CD4-positive, CD25-positive, alpha-beta regulatory T cell (primary cell): ENCODE data around the gene CP. TPM values are rescaled to one million over a fixed set of nuclear protein-coding genes. Genes with fewer than 3 reads are reported as not detected.

Source experiments
- ATAC-seq, 2 donors: fragments of 150-1000 bp; cut with Tn5 transposase; one replicate each; pipeline ENCODE4 v1.10.0; 2021; ENCODE audit warnings: low read depth in 2 of 2, moderate number of reproducible peaks in 2 of 2, moderate library complexity in 1 of 2
- DNase-seq, 3 donors: peaks; one replicate each; pipeline versions ENCODE4 v3.0.0 to v3.0.0-alpha.2; 2012 to 2022; ENCODE audit warnings: mixed read lengths in 1 of 3
- H3K27ac ChIP-seq: one replicate; pipeline ENCODE4 v1.7.0; 2013; ENCODE audit warnings: mild to moderate bottlenecking, low read length; ENCODE audit not compliant: insufficient read depth, poor library complexity, severe bottlenecking
- H3K27me3 ChIP-seq: one replicate; pipeline ENCODE4 v1.7.0; 2013; ENCODE audit warnings: low read length; ENCODE audit not compliant: control insufficient read depth, insufficient read depth
- H3K36me3 ChIP-seq: one replicate; pipeline ENCODE4 v1.7.0; 2013; ENCODE audit warnings: mild to moderate bottlenecking, low read length, moderate library complexity; ENCODE audit not compliant: control insufficient read depth, insufficient read depth
- H3K4me1 ChIP-seq: 2 replicates; pipeline ENCODE4 v1.7.0; 2013; ENCODE audit warnings: mild to moderate bottlenecking, low read length; ENCODE audit not compliant: insufficient read depth, control insufficient read depth, poor library complexity, severe bottlenecking
- H3K4me3 ChIP-seq: one replicate; pipeline ENCODE4 v1.7.0; 2013; ENCODE audit warnings: low read depth, mild to moderate bottlenecking, low read length, moderate library complexity
- H3K9me3 ChIP-seq, 2 experiments: 1 replicate in 1 of 2; 2 replicates in 1 of 2; pipeline ENCODE4 v1.7.0; 2013; ENCODE audit warnings: low read length in 2 of 2, mild to moderate bottlenecking in 1 of 2, moderate library complexity in 1 of 2; ENCODE audit not compliant: control insufficient read depth in 2 of 2
- H3K27ac Mint-ChIP-seq, 3 donors: one replicate each; pipeline ENCODE4 v1.8.0; 2020 to 2022; ENCODE audit warnings: mild to moderate bottlenecking in 3 of 3, mixed read lengths in 3 of 3, moderate library complexity in 2 of 3
- H3K27me3 Mint-ChIP-seq: one replicate; pipeline ENCODE4 v1.8.0; 2022; ENCODE audit warnings: mild to moderate bottlenecking, mixed read lengths
- H3K36me3 Mint-ChIP-seq: one replicate; pipeline ENCODE4 v1.8.0; 2020; ENCODE audit warnings: mixed read lengths
- H3K4me1 Mint-ChIP-seq, 4 donors: one replicate each; pipeline ENCODE4 v1.8.0; 2020 to 2022; ENCODE audit warnings: mixed read lengths in 4 of 4, mild to moderate bottlenecking in 1 of 4
- H3K4me3 Mint-ChIP-seq, 4 donors: one replicate each; pipeline ENCODE4 v1.8.0; 2020 to 2022; ENCODE audit warnings: mild to moderate bottlenecking in 4 of 4, mixed read lengths in 4 of 4, moderate library complexity in 3 of 4
- H3K9me3 Mint-ChIP-seq, 7 donors: one replicate each; pipeline ENCODE4 v1.8.0; 2020 to 2022; ENCODE audit warnings: mixed read lengths in 7 of 7, mild to moderate bottlenecking in 3 of 7, moderate library complexity in 2 of 7
- polyA plus RNA-seq, 4 donors: library from polyadenylated mRNA; unstranded; fragments of 300-500 nt; fragmentation: Illumina TruSeq; gene quantifications; one replicate each; pipeline ENCODE4 v1.2.3, GENCODE V29; 2021
- total RNA-seq: library from RNA; stranded (reverse); gene quantifications from one replicate; pipeline ENCODE4 v1.2.3, GENCODE V29; 2022

Gene CP
- total RNA-seq (not detected), polyA plus RNA-seq (under 1 TPM in 3 of 4 donors, not detected in 1; 0.08 to 0.44 (median 0.15) TPM)

DNA sequence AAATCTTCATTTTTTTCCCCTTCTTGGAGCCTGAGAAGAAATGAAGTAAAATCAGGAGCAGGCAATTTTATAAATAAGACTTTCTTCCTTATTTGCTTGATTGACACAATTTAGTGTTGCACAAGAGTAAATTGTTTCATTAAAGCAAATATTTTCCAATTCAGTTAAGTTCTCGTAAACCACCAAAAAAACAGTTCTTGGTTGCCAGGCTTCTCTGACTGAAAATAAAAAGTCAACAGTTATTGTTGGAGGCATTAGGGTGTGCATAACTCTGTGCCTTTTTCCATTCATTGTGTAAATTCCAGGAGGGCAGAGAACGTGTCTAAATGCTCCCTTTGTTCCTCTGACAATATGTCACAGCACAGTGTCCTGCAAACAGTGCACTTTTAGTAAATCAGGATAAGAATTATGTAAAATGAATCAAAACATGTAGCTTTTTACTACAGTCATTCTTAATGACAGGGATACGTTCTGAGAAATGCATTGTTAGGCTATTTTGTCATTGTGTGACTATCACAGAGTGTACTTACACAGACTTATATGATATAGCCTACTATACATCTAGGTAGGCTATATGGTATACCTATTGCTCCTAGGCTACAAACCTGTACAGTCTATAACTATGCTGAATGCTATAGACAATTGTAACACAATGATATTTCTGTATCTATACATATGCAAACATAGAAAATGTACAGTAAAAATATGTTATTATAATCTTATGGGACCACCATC lies at the start of gene CP:
TSS of gene CP (minus strand) at position 47 of the 735 bp plus-strand sequence. CDS start at position 10, 37 bp downstream.
- Mint-ChIP-seq H3K36me3 (no peaks in the 10 kb centered on the region), H3K4me1 (peaks cover 0 to 11% (median 8%) of the 10 kb centered on the region in 4 donors), H3K4me3 (no peak within 1 kb of the TSS), H3K9me3 (no peaks in the 10 kb centered on the region), H3K27me3 (peaks cover 6% of the 10 kb centered on the region), H3K27ac (no peak within 1 kb of the TSS)
- H3K27ac ChIP-seq, result no peak within 1 kb of the TSS
- no peaks in the 10 kb centered on the region for H3K36me3 ChIP-seq
- ATAC-seq (no peak), DNase-seq (no peak)
- H3K27me3 ChIP-seq, result peaks cover 2% of the 10 kb centered on the region
- H3K9me3 ChIP-seq, result no peaks in the 10 kb centered on the region
- no peak within 1 kb of the TSS for H3K4me3 ChIP-seq
- peaks cover 7% of the 10 kb centered on the region for H3K4me1 ChIP-seq

DNA sequence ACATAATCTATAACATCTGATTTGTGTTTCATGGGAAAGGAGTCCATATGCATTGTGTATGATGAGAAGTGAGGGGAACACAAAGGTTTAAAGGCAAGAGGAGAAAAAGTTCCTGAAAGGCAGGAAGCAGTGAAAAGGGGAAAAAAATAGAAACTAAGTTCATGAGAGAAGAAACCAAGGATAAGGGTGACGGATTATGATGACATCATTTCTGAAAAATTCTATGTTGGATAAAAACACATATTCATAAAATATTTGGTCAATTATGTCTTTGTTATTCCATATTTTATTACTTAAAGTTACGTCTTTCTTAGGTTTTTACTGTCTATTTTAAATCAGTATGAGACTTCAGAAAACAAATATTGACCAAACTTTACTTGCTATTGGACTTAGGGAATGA lies 48.6 kb upstream of the CP start:
- no peak for ATAC-seq
- H3K36me3 ChIP-seq, result no peaks in the 10 kb centered on the region
- H3K4me1 ChIP-seq, result no peaks in the 10 kb centered on the region
- H3K9me3 ChIP-seq, result no peaks in the 10 kb centered on the region
- Mint-ChIP-seq H3K27me3 (peaks cover 8% of the 10 kb centered on the region), H3K4me1 (peaks cover 0 to 6% (median 5%) of the 10 kb centered on the region in 4 donors), H3K36me3 (no peaks in the 10 kb centered on the region), H3K4me3 (no peak overlapping the region), H3K27ac (no peak overlapping the region), H3K9me3 (peaks cover 0 to 3% (median 0%) of the 10 kb centered on the region in 7 donors)
- no peak overlapping the region for H3K27ac ChIP-seq
- no peak for DNase-seq
- H3K4me3 ChIP-seq, result no peak overlapping the region
- peaks cover 2% of the 10 kb centered on the region for H3K27me3 ChIP-seq

DNA sequence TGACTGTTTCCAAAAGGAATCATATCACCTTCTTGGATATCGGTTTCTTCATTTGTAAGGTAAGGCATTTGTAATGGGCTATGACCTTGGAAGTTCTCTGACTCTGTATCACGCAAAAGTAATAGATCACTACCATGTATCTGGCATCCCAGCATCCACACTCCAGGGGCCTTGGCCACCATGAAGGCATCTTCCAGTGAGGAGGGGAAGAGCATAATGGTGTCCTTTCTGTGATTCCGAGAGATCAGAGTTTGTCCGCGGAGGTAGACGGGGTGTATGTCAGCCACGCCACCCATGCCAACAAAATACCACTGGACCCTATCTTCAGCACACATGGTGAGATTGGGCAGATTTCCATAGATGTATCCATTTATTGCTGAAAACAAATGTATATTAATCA lies 48.1 kb upstream of the CP start:
- no peaks in the 10 kb centered on the region for H3K4me1 ChIP-seq
- peaks cover 2% of the 10 kb centered on the region for H3K27me3 ChIP-seq
- peaks cover 0 to 6% (median 5%) of the 10 kb centered on the region in 4 donors for H3K4me1 Mint-ChIP-seq
- H3K9me3 Mint-ChIP-seq, result peaks cover 0 to 3% (median 0%) of the 10 kb centered on the region in 7 donors
- H3K36me3 Mint-ChIP-seq, result no peaks in the 10 kb centered on the region
- H3K36me3 ChIP-seq, result no peaks in the 10 kb centered on the region
- no peak overlapping the region for H3K4me3 ChIP-seq
- H3K27ac ChIP-seq, result no peak overlapping the region
- H3K4me3 Mint-ChIP-seq, result no peak overlapping the region
- no peak overlapping the region for H3K27ac Mint-ChIP-seq
- peaks cover 8% of the 10 kb centered on the region for H3K27me3 Mint-ChIP-seq
- no peaks in the 10 kb centered on the region for H3K9me3 ChIP-seq
- ATAC-seq, result no peak
- no peak for DNase-seq

DNA sequence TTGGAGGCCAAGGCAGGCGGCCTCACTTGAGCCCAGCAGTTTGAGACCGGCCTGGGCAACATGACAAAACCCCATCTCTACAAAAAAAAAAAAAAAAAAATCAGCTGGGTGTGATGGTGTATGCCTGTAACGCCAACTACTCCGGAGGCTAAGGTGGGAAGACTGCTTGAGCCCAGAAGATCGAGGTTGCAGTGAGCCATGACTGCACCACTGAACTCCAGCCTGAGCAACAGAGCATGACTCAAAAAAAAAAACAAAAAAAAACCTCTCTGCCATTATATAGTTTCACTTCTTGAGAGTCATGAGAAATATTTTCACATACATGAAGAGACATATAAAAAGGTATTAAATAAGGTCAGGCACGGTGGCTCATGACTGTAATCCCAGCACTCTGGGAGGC lies 45.9 kb upstream of the CP start:
- H3K27ac Mint-ChIP-seq, result peak overlapping the region in 1 of 3 donors; percentile 28
- ATAC-seq, result no peak
- no peaks in the 10 kb centered on the region for H3K4me1 ChIP-seq

DNA sequence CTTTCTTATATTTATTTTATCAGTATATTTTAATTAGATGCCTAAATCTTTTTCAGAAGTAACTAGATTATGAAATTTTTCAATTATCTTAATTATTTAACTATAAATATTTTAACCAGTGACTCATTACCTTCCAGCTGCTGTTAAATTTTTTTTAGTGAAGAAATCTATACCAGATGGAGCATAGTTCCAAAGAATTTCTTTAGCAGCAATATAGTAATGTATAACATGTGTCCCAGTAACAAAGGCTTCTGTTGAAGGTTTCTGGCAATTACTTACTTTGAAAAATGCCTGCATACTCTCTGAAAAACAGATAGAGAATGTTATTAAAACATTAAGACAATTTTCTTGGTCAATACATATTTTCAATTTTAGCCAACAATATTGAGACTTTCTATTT lies 45.1 kb upstream of the CP start:
- H3K4me1 Mint-ChIP-seq, result peaks cover 0 to 3% (median 0%) of the 10 kb centered on the region in 4 donors
- ATAC-seq (no peak), DNase-seq (no peak)
- no peaks in the 10 kb centered on the region for H3K36me3 Mint-ChIP-seq
- H3K36me3 ChIP-seq, result no peaks in the 10 kb centered on the region
- no peak overlapping the region for H3K4me3 ChIP-seq
- peaks cover 2% of the 10 kb centered on the region for H3K27me3 ChIP-seq
- H3K27ac Mint-ChIP-seq, result no peak overlapping the region
- H3K4me3 Mint-ChIP-seq, result no peak overlapping the region
- H3K27me3 Mint-ChIP-seq, result peaks cover 19% of the 10 kb centered on the region
- H3K4me1 ChIP-seq, result no peaks in the 10 kb centered on the region
- no peaks in the 10 kb centered on the region for H3K9me3 ChIP-seq
- H3K27ac ChIP-seq, result no peak overlapping the region
- H3K9me3 Mint-ChIP-seq, result peaks cover 0 to 3% (median 0%) of the 10 kb centered on the region in 7 donors

More for the DNA sequence above, 45.9 kb upstream of the CP start:
- H3K4me3 ChIP-seq, result no peak overlapping the region
- H3K36me3 ChIP-seq, result no peaks in the 10 kb centered on the region
- no peak overlapping the region for H3K4me3 Mint-ChIP-seq
- peaks cover 14% of the 10 kb centered on the region for H3K27me3 Mint-ChIP-seq
- peaks cover 0 to 4% (median 0%) of the 10 kb centered on the region in 4 donors for H3K4me1 Mint-ChIP-seq
- no peak for DNase-seq
- H3K27ac ChIP-seq, result no peak overlapping the region
- peaks cover 2% of the 10 kb centered on the region for H3K27me3 ChIP-seq
- H3K9me3 ChIP-seq, result no peaks in the 10 kb centered on the region
- no peaks in the 10 kb centered on the region for H3K36me3 Mint-ChIP-seq
- H3K9me3 Mint-ChIP-seq, result peaks cover 0 to 3% (median 0%) of the 10 kb centered on the region in 7 donors

DNA sequence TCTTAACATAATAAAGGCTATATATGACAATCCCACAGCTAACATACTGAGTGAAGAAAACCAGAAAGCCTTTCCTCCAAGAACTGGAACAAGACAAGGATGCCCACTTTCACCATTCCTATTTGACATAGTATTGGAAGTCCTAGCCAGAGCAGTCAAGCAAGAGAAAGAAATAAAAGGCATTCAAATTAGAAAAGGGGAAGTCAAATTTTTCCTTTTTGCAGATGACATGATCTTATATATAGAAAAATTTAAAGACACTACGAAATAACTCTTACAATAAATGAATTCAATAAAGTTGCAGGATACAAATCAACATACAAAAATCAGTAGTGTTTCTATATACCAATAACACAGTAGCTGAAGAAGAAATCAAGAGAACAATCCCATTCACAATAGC lies 42.2 kb upstream of the CP start:
- Mint-ChIP-seq H3K27ac (no peak overlapping the region), H3K36me3 (no peaks in the 10 kb centered on the region), H3K4me1 (no peaks in the 10 kb centered on the region), H3K9me3 (peaks cover 0 to 3% (median 0%) of the 10 kb centered on the region in 7 donors), H3K4me3 (no peak overlapping the region), H3K27me3 (peaks cover 15% of the 10 kb centered on the region)
- ATAC-seq (no peak), DNase-seq (no peak)
- Histone ChIP-seq H3K36me3 (no peaks in the 10 kb centered on the region), H3K27me3 (peaks cover 2% of the 10 kb centered on the region), H3K4me3 (no peak overlapping the region), H3K4me1 (no peaks in the 10 kb centered on the region), H3K27ac (no peak overlapping the region), H3K9me3 (no peaks in the 10 kb centered on the region)

DNA sequence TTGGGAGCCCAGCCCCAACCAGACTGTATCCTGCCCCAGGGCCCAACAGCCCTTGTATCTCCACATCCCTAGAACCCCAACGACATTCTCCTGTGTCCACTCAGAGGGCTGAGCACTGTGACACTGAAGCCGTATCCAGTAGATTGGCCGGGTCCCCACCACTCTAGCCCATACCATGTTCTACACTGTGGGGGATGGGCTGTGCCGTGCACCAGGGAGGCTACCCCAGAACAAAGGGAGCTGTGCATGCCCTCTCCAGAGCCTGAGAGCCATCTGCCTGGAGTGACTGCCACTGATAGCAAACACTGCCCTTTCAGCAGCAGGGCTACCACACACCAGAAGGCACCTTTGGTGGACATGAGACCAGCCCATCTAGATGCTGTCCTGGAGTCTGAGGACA lies 37.1 kb upstream of the CP start:
- H3K27me3 ChIP-seq, result no peaks in the 10 kb centered on the region
- Mint-ChIP-seq H3K27me3 (peaks cover 10% of the 10 kb centered on the region), H3K4me3 (no peak overlapping the region), H3K4me1 (no peaks in the 10 kb centered on the region), H3K9me3 (no peaks in the 10 kb centered on the region), H3K36me3 (no peaks in the 10 kb centered on the region), H3K27ac (no peak overlapping the region)
- no peaks in the 10 kb centered on the region for H3K4me1 ChIP-seq
- H3K27ac ChIP-seq, result no peak overlapping the region
- no peaks in the 10 kb centered on the region for H3K9me3 ChIP-seq
- no peaks in the 10 kb centered on the region for H3K36me3 ChIP-seq
- ATAC-seq, result no peak
- no peak overlapping the region for H3K4me3 ChIP-seq
- no peak for DNase-seq

DNA sequence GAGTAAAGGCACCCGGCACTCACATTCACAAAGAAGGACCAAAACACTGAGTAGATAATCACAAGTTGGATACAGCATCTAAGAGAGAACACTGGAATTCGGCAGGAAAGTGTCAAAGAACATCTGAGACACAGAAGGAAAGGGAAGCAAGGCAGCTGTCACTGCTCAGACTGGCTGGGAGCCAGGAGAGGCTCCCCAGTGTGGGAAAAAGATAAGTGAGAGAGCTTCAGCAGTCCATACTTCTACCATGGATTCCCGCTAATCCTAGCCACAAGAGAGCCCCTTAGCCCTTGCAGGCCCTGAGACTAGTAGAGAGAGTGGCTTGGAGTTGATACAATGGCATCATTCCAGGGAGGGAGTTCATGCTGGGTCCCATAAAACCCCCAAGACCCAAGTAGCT lies 36.7 kb upstream of the CP start:
- Histone ChIP-seq H3K9me3 (no peaks in the 10 kb centered on the region), H3K4me1 (no peaks in the 10 kb centered on the region), H3K27me3 (no peaks in the 10 kb centered on the region), H3K36me3 (no peaks in the 10 kb centered on the region), H3K4me3 (no peak overlapping the region), H3K27ac (no peak overlapping the region)
- Mint-ChIP-seq H3K4me1 (no peaks in the 10 kb centered on the region), H3K36me3 (no peaks in the 10 kb centered on the region), H3K4me3 (no peak overlapping the region), H3K9me3 (no peaks in the 10 kb centered on the region), H3K27ac (peak overlapping the region in 1 of 3 donors; percentile 10), H3K27me3 (peaks cover 10% of the 10 kb centered on the region)
- no peak for ATAC-seq
- DNase-seq, result no peak
